NK-92 (cell line): ENCODE results near the gene CDYL2.
"Not testable (repeated sequence)": the region's sequence is repeated elsewhere in the genome, so short reads cannot be mapped to it uniquely, and the experiment has no call there.

Experiments
- DNase-seq: peaks from one replicate; lab custom pipeline; 2025; ENCODE audit not compliant: unreplicated experiment; lab: John Stamatoyannopoulos, UW

The CDYL2 gene

DNA sequence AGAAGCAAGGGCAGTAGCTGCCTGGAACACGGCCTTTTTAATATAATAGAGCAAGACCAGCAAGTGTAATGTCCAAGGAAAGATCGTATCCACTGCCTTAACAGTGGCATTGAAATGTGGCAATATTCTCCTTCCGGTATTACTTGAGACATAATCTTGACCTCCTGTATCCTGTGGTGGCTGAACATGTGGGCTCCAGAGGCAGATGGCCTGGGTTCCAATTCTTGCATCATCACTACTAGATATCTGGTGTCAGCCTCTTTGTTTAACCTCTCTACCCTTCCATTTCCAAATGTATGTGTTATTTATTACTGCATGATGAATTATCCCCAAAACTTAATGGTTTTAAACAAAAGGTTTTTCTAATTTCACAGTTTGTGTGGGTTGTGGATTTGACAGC lies 3.5 kb upstream of the CDYL2 start:
- DNase-seq, result no peak

DNA sequence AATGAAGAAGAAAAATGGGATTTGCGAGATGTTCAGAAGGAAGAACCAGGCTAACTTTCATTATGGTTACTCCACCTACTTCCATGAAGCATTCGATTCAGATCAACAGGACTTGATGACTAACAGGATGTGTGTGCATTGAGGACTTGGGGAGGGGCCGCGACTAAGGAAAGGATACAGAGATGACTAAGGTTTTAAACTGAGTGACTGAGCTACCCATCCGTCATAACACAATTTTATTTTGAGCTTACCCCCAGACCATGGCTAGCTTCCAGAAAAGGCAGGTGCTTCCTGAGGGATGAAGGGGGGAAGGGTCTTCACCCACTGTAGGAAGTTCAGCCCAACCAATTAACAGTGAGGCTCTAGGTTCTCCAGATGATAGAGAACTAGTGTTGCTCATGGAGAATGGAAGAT lies 2.5 kb upstream of the CDYL2 start:
- DNase-seq, result no peak

- no peak for DNase-seq
These were observed 1.9 kb upstream of the CDYL2 start for GRCh38 chr16:80806289-80806688.

DNA sequence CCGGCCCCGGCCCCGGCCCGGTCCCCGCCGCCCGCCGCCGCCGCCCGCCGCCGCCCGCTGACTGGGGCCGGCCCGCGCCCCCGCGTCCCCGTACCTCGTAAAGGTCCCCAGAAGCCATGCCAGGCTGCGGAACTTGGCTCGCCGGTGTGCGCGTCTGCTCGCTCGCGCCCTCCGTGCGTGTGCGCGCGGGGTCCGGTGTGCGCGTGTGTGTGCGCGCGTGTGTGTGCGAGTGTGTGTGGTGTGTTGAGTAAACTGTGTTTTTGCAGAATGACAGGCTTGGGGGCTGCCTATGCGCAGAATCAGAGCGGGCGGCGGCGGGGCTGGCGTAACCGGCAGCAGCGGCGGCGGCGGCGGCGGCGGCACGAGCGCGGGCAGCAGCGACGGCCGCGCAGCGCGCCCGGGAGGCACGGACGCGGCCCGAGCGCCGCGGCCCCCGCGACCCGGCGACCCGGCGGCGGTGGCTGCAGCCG lies 307 bp downstream of the CDYL2 start:
- no peak for DNase-seq

GRCh38 chr16:80803339-80804055 lies 901 bp downstream of the CDYL2 start:
- DNase-seq, result no peak

GRCh38 chr16:80802902-80803301 lies 1.5 kb downstream of the CDYL2 start:
- DNase-seq, result no peak

GRCh38 chr16:80802138-80802537 lies 2.3 kb downstream of the CDYL2 start:
- no peak for DNase-seq

GRCh38 chr16:80794071-80794470 lies 10.3 kb downstream of the CDYL2 start:
- DNase-seq, result no peak

DNA sequence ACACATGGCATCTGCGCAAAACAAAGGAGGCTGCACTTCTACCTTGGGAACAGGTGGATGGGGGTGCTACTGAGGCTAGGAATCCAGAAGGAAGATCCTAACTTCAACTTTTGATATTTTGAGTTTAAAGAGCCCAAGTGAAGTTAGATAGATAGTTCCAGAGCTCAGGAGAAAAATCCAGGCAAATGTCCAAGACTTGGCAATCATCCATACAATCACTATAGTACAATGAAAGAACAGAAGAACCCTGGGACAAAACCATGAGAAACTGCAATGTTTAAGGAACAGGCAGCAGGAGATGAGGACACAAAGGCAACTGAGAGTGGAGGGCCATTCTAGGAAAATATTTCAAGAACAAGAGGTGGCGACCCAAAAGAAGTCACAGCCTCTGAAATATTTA lies 12.4 kb downstream of the CDYL2 start:
- no peak for DNase-seq

GRCh38 chr16:80791411-80791810 lies 13.0 kb downstream of the CDYL2 start:
- DNase-seq, result no peak

DNA sequence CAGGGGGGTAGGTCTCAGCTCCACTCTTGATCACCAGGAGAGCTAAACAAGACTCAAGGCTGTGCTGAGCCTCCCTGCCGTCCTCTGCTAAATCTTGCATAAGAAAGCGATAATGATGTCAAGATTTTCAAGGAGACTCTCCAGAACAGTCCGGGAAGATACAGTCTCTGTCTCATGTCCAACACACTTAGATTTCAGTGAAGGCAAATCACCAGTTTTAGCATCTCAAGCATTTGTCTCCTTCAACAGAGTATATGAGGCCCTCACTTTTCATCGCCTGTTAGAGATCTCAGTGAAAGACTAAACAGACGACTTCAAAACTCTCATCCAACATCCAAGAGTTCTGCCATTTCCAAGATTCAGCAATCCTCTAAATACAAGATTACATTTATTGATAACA lies 13.6 kb downstream of the CDYL2 start:
- DNase-seq, result no peak

- no peak for DNase-seq
These were observed 16.4 kb downstream of the CDYL2 start for GRCh38 chr16:80788027-80788426.

GRCh38 chr16:80786561-80786960 lies 17.8 kb downstream of the CDYL2 start:
- not testable (repeated sequence) for DNase-seq

DNA sequence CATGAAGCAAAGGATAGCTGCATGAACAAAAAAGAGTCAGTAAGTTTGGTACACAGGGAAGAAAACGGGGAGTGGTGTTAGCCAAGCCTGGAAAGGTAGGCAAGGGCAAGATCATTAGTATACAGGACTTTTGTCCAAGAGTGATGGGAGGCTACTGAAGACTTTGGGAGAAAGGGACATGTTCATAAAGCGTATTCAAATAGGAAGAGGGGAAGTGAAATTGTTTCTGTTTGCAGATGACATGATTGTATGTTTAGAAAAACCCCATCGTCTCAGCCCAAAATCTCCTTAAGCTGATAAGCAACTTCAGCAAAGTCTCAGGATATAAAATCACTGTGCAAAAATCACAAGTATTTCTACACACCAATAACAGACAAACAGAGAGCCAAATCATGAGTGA lies 19.4 kb downstream of the CDYL2 start:
- DNase-seq, result no peak

DNA sequence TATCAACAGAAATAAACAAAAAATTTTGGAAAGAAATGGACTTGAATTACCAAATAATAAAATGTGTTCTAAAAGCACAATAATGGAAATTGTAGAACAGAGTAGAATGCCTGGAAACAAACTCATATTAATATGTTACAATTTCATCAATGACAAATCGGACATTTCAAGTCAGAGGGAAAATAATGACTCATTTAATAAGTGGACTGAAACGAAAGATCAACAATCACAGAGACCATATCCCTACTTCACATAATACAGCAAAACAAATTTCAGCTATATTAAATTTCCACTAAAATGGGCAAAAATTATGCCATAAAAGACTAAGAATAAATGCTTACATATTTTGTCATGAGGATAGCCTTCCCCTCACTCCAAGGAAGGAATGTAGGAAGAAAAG lies 25.7 kb downstream of the CDYL2 start:
- DNase-seq, result no peak

DNA sequence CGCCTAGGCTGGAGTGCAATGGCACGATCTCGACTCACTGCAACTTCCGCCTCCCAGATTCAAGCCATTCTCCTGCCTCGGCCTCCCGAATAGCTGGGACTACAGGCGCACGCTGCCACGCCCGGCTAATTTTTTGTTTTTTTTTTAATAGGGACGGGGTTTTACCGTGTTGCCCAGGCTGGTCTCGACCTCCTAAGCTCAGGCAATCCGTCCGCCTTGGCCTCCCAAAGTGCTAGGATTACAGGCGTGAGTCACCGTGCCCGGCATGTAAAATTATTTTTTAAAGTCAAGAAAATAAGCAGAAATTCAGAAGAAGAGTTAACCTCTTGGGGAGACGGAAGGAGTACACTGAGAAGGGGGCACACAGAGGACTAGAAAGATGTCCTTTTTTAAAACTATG lies 27.5 kb downstream of the CDYL2 start:
- DNase-seq, result no peak

DNA sequence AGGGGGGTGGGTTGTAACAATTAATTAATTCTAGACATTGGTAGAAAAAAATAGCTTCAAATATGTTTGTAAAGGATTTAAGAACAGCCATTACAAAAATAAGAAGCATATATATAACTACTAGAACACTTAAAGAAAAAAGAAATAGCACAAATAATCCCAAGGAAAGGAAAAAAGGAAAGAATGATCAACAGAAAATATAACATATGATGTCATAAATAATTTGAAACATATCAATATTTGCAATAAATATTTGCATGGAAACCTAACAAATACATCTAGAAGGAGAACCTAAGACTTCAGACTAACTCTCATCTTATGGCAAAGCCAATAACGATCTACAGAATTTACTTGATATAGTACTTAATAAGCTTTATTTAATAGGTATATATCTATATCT lies 28.9 kb downstream of the CDYL2 start:
- DNase-seq, result no peak

DNA sequence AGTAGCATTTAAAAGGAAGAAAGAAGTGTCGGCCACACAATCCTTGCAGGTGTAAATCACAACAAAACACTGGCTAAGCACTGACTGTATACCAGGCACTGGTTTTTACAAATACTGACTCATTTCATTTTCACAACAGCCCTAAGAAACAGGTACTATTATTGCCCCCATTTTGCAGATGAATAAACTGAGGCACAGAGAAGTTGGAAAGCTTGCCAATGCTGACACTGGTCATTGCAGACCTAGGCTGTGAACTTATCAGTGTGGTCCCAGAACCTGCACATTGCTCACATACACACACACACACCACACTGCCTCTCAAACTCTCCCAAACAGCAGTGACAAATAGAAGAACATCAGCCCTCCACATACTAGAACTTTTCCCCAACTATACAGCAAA lies 37.6 kb downstream of the CDYL2 start:
- no peak for DNase-seq

DNA sequence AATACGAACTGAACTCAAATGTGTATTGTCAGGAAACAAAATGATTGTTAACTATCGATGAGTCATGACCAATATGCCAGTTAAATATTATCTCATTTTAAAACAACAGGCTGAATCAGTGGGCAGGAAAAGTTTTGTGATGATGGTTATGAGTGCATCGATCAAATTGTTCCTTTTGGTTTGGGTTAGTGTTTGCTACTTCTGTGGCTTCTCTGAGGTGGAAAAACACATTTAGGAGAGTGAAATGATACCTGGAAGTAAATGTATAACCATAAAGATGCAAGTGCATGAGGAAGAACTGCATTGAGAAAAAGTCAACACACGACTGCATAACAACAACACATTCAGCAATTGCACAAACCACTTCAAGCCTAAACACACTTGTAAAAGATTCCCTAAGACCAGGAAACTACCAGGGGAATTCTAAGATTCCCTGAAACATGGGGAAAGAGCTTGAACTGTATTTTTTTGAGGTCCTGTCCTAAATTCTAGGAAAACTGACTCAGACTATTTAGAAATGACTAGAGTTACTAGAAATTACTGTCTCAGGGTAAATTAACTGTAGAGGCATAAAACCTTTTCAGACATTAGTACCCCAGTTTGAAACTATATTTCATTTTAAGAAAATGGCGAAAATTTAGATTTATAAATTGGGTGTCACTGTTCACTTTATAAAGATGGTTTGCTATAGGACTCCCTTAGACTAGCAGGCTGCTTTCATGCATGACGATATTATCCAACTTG lies 44.8 kb downstream of the CDYL2 start:
- DNase-seq, result no peak

- no peak for DNase-seq
These were observed 49.9 kb downstream of the CDYL2 start for GRCh38 chr16:80754476-80754875.

DNA sequence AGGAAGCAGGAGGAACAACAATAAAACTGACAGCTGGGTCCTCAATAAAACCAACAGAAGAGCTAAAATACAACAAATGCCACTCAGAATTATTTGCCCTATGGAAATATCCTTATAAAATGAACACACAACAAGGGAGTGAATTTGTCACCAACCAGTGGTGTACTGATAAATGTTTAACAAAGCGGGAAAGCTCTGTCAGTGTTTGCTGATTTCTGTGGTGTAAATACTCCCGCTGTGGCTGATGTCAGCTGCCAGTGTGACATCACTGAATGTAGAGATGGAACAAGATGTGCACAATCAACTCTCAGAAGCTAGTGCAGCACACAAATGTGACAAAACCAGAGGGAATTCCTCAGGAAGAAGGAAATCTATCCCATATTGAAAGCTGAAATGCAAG lies 51.9 kb downstream of the CDYL2 start:
- no peak for DNase-seq

DNA sequence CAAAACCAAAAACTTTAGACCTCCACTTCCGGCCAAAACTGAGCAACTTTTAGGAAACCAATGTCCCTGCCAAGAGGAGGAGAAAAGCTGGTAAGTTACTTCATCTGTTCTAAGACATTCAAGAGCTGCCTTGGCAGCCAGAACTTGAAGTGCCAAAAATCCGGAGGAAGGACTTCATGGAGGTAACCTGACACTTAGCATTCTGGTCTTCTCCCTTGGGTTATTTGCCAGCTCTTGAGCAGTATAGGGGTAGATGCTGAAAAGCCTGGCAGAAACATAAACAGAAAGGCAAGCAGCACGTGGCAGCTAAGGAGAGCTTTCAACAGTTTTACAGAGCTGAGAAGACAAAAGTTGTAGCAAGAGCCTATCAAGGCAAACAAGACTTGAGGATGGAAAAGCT lies 53.2 kb downstream of the CDYL2 start:
- DNase-seq, result no peak

DNA sequence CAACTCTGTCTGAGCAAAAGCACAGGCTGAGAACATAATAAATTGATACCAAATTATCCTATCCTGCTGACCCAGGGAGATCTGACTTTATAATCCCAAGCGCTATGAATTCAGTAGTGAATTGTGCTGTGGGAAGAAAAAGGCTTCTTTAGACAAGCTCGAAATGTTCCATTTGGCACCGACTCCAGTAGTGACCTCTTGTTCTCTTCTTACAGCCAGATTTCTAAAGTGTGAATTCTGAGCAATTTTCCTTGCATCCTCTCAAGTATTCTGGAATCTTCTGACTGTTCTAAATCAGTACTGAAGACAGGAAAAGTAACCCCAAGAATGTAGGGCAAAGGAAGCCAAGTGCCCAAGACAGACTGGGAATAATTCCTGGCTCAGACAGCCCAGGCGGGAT lies 58.2 kb downstream of the CDYL2 start:
- DNase-seq, result no peak
